Tibial artery (tissue), 4 donors: Measurements from ENCODE around the gene SLC3A2.

Experiments used
- DNase-seq, 2 donors: peaks; one replicate each; pipeline ENCODE4 v3.0.0-alpha.2; 2019
- H3K27ac ChIP-seq, 2 donors: fragments of 200-600 bp; sonication (generic) in 1 of 2; 1 replicate in 1 of 2; 2 replicates in 1 of 2; pipeline ENCODE4 v1.5.1; 2018 to 2019; ENCODE audit warnings: mild to moderate bottlenecking in 1 of 2
- H3K27me3 ChIP-seq, 2 donors: fragments of 200-600 bp; sonication (generic) in 1 of 2; one replicate each; pipeline versions ENCODE4 v1.5.1 to v1.6.0; 2016 to 2019
- H3K36me3 ChIP-seq, 3 donors: fragments of 200-600 bp; sonication (generic) in 2 of 3; one replicate each; pipeline ENCODE4 v1.5.1; 2016 to 2019; ENCODE audit warnings: mild to moderate bottlenecking in 2 of 3
- H3K4me1 ChIP-seq, 4 donors: fragments of 200-600 bp; sonication (generic) in 2 of 4; 1 replicate in 3 of 4; 2 replicates in 1 of 4; pipeline ENCODE4 v1.5.1; 2016 to 2019
- H3K4me3 ChIP-seq, 2 donors: fragments of 200-600 bp; sonication (generic) in 1 of 2; 1 replicate in 1 of 2; 2 replicates in 1 of 2; pipeline ENCODE4 v1.5.1; 2018 to 2019; ENCODE audit warnings: mild to moderate bottlenecking in 2 of 2
- H3K9me3 ChIP-seq, 3 donors: fragments of 200-600 bp; sonication (generic) in 1 of 3; one replicate each; pipeline ENCODE4 v1.5.1; 2016 to 2019
- CTCF ChIP-seq, 2 experiments: fragments of 200-600 bp in 1 of 2; fragments of 450-650 bp in 1 of 2; IDR thresholded peaks; one replicate each; pipeline ENCODE4 v1.5.1; 2017 to 2019; ENCODE audit warnings: antibody characterized with exemption in 2 of 2, mild to moderate bottlenecking in 1 of 2, moderate library complexity in 1 of 2
- intact Hi-C: fragments of 100-400 bp; cut with DNase I; formaldehyde crosslinking; loops from one replicate; pipeline ENCODE4 v1.15.0; 2023; ENCODE audit warnings: low total_unique reads

Gene SLC3A2

DNA sequence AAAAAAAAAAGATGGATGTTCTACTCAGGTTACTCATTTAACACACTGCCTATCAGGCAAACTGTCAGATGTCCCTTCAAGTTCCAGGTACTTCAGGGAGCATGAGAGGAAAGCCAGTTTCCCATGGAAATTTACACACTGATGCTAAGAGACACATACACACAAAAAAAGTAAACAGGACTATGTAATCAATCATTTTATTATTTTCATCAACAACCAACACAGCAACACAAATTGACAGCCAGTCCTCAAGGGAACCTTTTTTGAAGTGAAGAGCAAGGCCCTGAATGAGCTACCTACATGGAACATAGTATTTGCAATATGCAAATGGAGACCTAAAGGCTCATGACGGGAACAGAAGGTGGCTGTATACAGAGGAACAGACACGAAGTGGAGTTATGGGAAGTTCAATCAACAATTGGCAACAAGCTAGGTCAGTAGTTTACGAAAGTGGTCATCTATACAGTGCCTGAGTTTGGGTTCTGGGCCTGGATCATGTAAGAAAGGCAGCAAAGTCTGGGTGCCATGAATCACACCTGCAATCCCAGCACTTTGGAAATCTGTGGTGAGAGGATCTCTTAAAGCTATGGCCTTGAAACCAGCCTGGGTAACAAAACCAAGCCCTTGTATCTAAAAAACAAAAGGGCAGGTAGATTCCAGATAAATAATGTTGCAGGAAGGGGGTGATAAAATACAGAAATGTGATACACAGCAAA is 28.7 kb upstream of the SLC3A2 start:
- Histone ChIP-seq H3K27ac (no peak overlapping the region), H3K9me3 (no peaks in the 10 kb centered on the region), H3K4me3 (no peak overlapping the region), H3K36me3 (peaks cover 32 to 34% (median 33%) of the 10 kb centered on the region in 3 donors), H3K27me3 (no peaks in the 10 kb centered on the region), H3K4me1 (peaks cover 0 to 24% (median 22%) of the 10 kb centered on the region in 4 donors)
- TF ChIP-seq CTCF (IDR thresholded peaks at IDR 0.05), result no peak
- no peak for DNase-seq
- intact Hi-C loops, result no loop called here

- Histone ChIP-seq H3K27me3 (no peaks in the 10 kb centered on the region), H3K36me3 (peaks cover 32 to 34% (median 33%) of the 10 kb centered on the region in 3 donors), H3K9me3 (no peaks in the 10 kb centered on the region), H3K4me3 (no peak overlapping the region), H3K27ac (no peak overlapping the region), H3K4me1 (peaks cover 0 to 24% (median 22%) of the 10 kb centered on the region in 4 donors)
- TF ChIP-seq CTCF (IDR thresholded peaks at IDR 0.05), result no peak
- DNase-seq, result no peak
- intact Hi-C loops, result no loop called here
Observed at GRCh38 chr11:62852523-62853188, 28.0 kb upstream of the SLC3A2 start.

- H3K4me1 ChIP-seq, result peaks cover 0 to 24% (median 22%) of the 10 kb centered on the region in 4 donors
- H3K9me3 ChIP-seq, result no peaks in the 10 kb centered on the region
- intact Hi-C loops, result no loop called here
- no peak for TF ChIP-seq CTCF (IDR thresholded peaks at IDR 0.05)
- H3K36me3 ChIP-seq, result peaks cover 32 to 34% (median 33%) of the 10 kb centered on the region in 3 donors
- H3K4me3 ChIP-seq, result peak overlapping the region in 1 of 2 donors; percentile 75
- no peaks in the 10 kb centered on the region for H3K27me3 ChIP-seq
- H3K27ac ChIP-seq, result no peak overlapping the region
- no peak for DNase-seq
Observed at GRCh38 chr11:62853279-62853965, 27.3 kb upstream of the SLC3A2 start.

GRCh38 chr11:62854013-62854824 is 26.5 kb upstream of the SLC3A2 start:
- H3K27me3 ChIP-seq, result no peaks in the 10 kb centered on the region
- peak overlapping the region in 1 of 2 donors; percentile 80 for H3K27ac ChIP-seq
- H3K9me3 ChIP-seq, result no peaks in the 10 kb centered on the region
- peak overlapping the region; percentile 68 to 75 for H3K4me3 ChIP-seq
- no peak for TF ChIP-seq CTCF (IDR thresholded peaks at IDR 0.05)
- no peak for DNase-seq
- intact Hi-C loops, result loop anchor here (2.0 kb wide), 1 partner anchor 67 kb away; the partner anchor contains the start of gene TMEM179B
- peaks cover 32 to 34% (median 33%) of the 10 kb centered on the region in 3 donors for H3K36me3 ChIP-seq
- H3K4me1 ChIP-seq, result peaks cover 0 to 24% (median 22%) of the 10 kb centered on the region in 4 donors
